GM18909 (cell line): ENCODE results near the gene SYNE3.

Experiments used
- ATAC-seq: cut with Tn5 transposase; IDR thresholded peaks from one replicate; pipeline ENCODE4 v1.9.1; 2021; ENCODE audit warnings: mild to moderate bottlenecking; ENCODE audit not compliant: unreplicated experiment, poor library complexity

SYNE3 gene

GRCh38 chr14:95541346-95541745 is 24.9 kb upstream of the SYNE3 start:
- no peak for ATAC-seq

GRCh38 chr14:95540236-95540855 is 23.9 kb upstream of the SYNE3 start:
- no peak for ATAC-seq

GRCh38 chr14:95538801-95539509 is 22.5 kb upstream of the SYNE3 start:
- no peak for ATAC-seq

GRCh38 chr14:95537298-95538089 is 21.0 kb upstream of the SYNE3 start:
- no peak for ATAC-seq

- no peak for ATAC-seq
Observed at GRCh38 chr14:95536671-95537070, 20.2 kb upstream of the SYNE3 start.

- no peak for ATAC-seq
Observed at GRCh38 chr14:95536036-95536593, 19.7 kb upstream of the SYNE3 start.

GRCh38 chr14:95535226-95536021 is 19.0 kb upstream of the SYNE3 start:
- no peak for ATAC-seq

- ATAC-seq, result peak; percentile 93
Observed at GRCh38 chr14:95534299-95535225, 18.1 kb upstream of the SYNE3 start, which contains the start of gene GLRX5. Gene GLRX5 (plus strand): TSS chr14:95535050. CDS start chr14:95535090, 40 bp downstream.

- no peak for ATAC-seq
Observed at GRCh38 chr14:95533822-95534221, 17.4 kb upstream of the SYNE3 start.

- ATAC-seq, result no peak
Observed at GRCh38 chr14:95533391-95533821, 17.0 kb upstream of the SYNE3 start.

- no peak for ATAC-seq
Observed at GRCh38 chr14:95531969-95532368, 15.5 kb upstream of the SYNE3 start.

- no peak for ATAC-seq
Observed at GRCh38 chr14:95531473-95531872, 15.0 kb upstream of the SYNE3 start.

GRCh38 chr14:95530473-95531276 is 14.2 kb upstream of the SYNE3 start:
- ATAC-seq, result no peak

- ATAC-seq, result no peak
Observed at GRCh38 chr14:95529216-95529615, 12.8 kb upstream of the SYNE3 start.

GRCh38 chr14:95527387-95528002 is 11.0 kb upstream of the SYNE3 start:
- ATAC-seq, result peak; percentile 51

- ATAC-seq, result no peak
Observed at GRCh38 chr14:95526483-95527386, 10.3 kb upstream of the SYNE3 start.

GRCh38 chr14:95525999-95526398 is 9.5 kb upstream of the SYNE3 start:
- no peak for ATAC-seq
